ENCODE measurements around the gene ZNF423.

ZNF423 gene

DNA sequence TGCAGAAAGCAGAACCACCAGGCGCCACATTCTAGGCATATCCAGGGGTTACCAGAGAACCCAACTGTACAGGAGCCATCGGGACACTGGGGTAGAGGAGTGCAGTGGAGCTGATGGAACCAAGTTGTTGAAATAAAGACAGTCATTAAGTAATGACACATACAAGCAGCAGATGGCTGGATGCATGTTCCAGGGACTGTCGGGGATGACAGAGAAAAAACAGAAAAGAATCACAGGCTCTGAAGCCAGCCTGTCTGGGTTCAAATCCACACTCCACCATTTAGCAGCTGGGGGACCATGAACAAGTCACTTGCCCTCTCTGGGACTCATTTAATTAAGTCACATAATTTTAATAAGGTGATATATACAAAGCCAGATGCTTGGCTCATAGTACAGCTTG, 117.1 kb downstream of the ZNF423 start:
- Histone ChIP-seq H3K4me1 (ENCODE audit: insufficient read depth, low read length) (no peaks in the 10 kb centered on the region), H3K79me2 (ENCODE audit: insufficient read depth, low read length) (no peaks in the 10 kb centered on the region), H3K27ac (ENCODE audit: low read length) (no peak overlapping the region), H3K27me3 (ENCODE audit: insufficient read depth, low read length, poor library complexity) (no peaks in the 10 kb centered on the region), H3K9me3 (ENCODE audit: insufficient read depth, low read length, severe bottlenecking) (no peaks in the 10 kb centered on the region), H2AFZ (ENCODE audit: low read depth, low read length) (no peak overlapping the region), H4K20me1 (ENCODE audit: insufficient read depth, low read length) (no peaks in the 10 kb centered on the region; the same call in 1 of the 2 replicates), H3K4me2 (ENCODE audit: insufficient read depth, low read length) (no peak overlapping the region), H3K9ac (ENCODE audit: low read depth, low read length) (no peak overlapping the region), H3K4me3 (ENCODE audit: low read depth in 1 of 2, low read length in 2 of 2) (no peak overlapping the region), H3K36me3 (ENCODE audit: insufficient read depth, low read length) (no peaks in the 10 kb centered on the region)
- ATAC-seq (ENCODE audit: insufficient read depth, low read depth) (no peak), DNase-seq (no peak)
- TF ChIP-seq EZH2 (IDR thresholded peaks at IDR 0.05; ENCODE audit: borderline replicate concordance, low read depth, low read length, severe bottlenecking) = no peak

DNA sequence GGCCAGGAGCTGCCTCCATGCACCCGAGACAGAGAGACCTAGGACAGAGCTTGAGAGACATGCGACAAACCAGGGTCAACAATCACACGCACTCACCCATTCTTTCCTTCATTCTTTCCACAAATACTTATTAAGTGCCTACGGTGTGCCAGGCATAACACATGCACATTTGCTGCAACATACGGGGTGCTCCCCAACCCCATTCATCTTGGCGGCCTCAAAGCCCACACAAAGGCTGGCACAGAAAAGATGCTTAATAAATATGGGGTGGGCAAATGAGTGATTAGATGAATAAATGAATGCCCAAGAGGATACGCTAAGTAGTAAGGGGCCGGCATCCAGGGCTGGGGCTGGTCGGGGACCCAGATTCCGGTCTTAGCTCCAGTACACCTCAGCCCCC, 117.9 kb downstream of the ZNF423 start:
- Histone ChIP-seq H4K20me1 (ENCODE audit: insufficient read depth, low read length) (no peaks in the 10 kb centered on the region; the same call in 1 of the 2 replicates), H3K4me2 (ENCODE audit: insufficient read depth, low read length) (no peak overlapping the region), H3K27ac (ENCODE audit: low read length) (no peak overlapping the region), H2AFZ (ENCODE audit: low read depth, low read length) (no peak overlapping the region), H3K36me3 (ENCODE audit: insufficient read depth, low read length) (no peaks in the 10 kb centered on the region), H3K79me2 (ENCODE audit: insufficient read depth, low read length) (no peaks in the 10 kb centered on the region), H3K4me1 (ENCODE audit: insufficient read depth, low read length) (no peaks in the 10 kb centered on the region), H3K9ac (ENCODE audit: low read depth, low read length) (no peak overlapping the region), H3K9me3 (ENCODE audit: insufficient read depth, low read length, severe bottlenecking) (no peaks in the 10 kb centered on the region), H3K27me3 (ENCODE audit: insufficient read depth, low read length, poor library complexity) (no peaks in the 10 kb centered on the region), H3K4me3 (ENCODE audit: low read depth in 1 of 2, low read length in 2 of 2) (no peak overlapping the region)
- DNase-seq (no peak), ATAC-seq (ENCODE audit: insufficient read depth, low read depth) (no peak)
- TF ChIP-seq, protein P1, sequence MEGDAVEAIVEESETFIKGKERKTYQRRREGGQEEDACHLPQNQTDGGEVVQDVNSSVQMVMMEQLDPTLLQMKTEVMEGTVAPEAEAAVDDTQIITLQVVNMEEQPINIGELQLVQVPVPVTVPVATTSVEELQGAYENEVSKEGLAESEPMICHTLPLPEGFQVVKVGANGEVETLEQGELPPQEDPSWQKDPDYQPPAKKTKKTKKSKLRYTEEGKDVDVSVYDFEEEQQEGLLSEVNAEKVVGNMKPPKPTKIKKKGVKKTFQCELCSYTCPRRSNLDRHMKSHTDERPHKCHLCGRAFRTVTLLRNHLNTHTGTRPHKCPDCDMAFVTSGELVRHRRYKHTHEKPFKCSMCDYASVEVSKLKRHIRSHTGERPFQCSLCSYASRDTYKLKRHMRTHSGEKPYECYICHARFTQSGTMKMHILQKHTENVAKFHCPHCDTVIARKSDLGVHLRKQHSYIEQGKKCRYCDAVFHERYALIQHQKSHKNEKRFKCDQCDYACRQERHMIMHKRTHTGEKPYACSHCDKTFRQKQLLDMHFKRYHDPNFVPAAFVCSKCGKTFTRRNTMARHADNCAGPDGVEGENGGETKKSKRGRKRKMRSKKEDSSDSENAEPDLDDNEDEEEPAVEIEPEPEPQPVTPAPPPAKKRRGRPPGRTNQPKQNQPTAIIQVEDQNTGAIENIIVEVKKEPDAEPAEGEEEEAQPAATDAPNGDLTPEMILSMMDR (IDR thresholded peaks at IDR 0.05; ENCODE audit: borderline replicate concordance, extremely low read depth, low read length, poor library complexity, severe bottlenecking) = no peak
- no peak for TF ChIP-seq EZH2 (IDR thresholded peaks at IDR 0.05; ENCODE audit: borderline replicate concordance, low read depth, low read length, severe bottlenecking)

DNA sequence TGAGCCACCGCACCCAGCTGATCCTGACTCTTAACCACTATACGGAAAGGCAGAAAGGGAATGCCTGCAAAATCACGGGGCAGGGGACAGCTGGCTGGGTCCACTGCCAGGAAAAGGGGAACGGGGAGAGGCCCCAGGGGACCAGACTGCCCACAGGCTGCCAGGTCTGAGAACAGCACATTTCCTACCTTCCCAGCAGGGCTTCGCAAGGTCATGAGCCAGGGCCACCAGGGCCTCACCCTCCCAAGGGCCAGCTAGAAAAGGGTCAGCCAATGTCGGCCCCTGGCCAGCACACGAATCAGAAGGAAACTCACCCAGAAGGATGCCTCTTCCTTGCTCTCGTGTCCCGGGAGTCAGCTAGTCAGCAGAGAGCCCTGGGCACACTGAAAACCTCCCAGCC, 118.4 kb downstream of the ZNF423 start:
- no peak overlapping the region for H3K9ac ChIP-seq (ENCODE audit: low read depth, low read length)
- no peak overlapping the region for H3K27ac ChIP-seq (ENCODE audit: low read length)
- no peaks in the 10 kb centered on the region for H3K79me2 ChIP-seq (ENCODE audit: insufficient read depth, low read length)
- ATAC-seq (ENCODE audit: insufficient read depth, low read depth) (no peak), DNase-seq (no peak)
- no peaks in the 10 kb centered on the region for H3K36me3 ChIP-seq (ENCODE audit: insufficient read depth, low read length)
- no peaks in the 10 kb centered on the region for H3K4me1 ChIP-seq (ENCODE audit: insufficient read depth, low read length)
- no peak overlapping the region for H3K4me2 ChIP-seq (ENCODE audit: insufficient read depth, low read length)
- no peaks in the 10 kb centered on the region for H3K27me3 ChIP-seq (ENCODE audit: insufficient read depth, low read length, poor library complexity)
- H3K9me3 ChIP-seq (ENCODE audit: insufficient read depth, low read length, severe bottlenecking) = no peaks in the 10 kb centered on the region
- no peak overlapping the region for H3K4me3 ChIP-seq (ENCODE audit: low read depth in 1 of 2, low read length in 2 of 2)
- H2AFZ ChIP-seq (ENCODE audit: low read depth, low read length) = no peak overlapping the region
- no peaks in the 10 kb centered on the region; the same call in 1 of the 2 replicates for H4K20me1 ChIP-seq (ENCODE audit: insufficient read depth, low read length)
- no peak for TF ChIP-seq EZH2 (IDR thresholded peaks at IDR 0.05; ENCODE audit: borderline replicate concordance, low read depth, low read length, severe bottlenecking)
- TF ChIP-seq, protein P1 (IDR thresholded peaks at IDR 0.05; ENCODE audit: borderline replicate concordance, extremely low read depth, low read length, poor library complexity, severe bottlenecking) = no peak

DNA sequence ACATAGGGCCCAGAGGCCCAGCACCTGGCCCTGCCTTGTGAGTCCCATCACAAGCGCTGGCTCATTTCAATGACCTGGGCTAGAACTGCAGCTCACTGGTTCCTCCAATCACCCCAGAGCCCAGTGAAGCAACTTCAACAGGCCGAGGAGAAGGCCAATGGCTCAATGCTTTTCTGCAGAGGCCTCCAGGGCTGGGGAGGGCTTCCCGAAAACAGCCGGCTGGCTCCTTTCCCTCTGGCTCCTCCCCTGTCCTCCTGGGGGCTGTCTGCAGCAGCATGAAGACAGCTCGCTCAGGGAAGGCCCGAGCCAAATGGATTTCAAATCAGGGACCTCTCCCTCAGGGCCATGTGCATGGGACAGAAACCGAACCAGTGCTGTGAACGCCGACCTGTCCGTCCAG, 121.6 kb downstream of the ZNF423 start:
- ATAC-seq (ENCODE audit: insufficient read depth, low read depth) = no peak

More for the DNA sequence above, 121.6 kb downstream of the ZNF423 start:
- H3K9me3 ChIP-seq (ENCODE audit: insufficient read depth, low read length, severe bottlenecking) = no peaks in the 10 kb centered on the region
- no peak overlapping the region for H3K4me3 ChIP-seq (ENCODE audit: low read depth in 1 of 2, low read length in 2 of 2)
- no peak overlapping the region for H3K27ac ChIP-seq (ENCODE audit: low read length)
- no peaks in the 10 kb centered on the region for H3K27me3 ChIP-seq (ENCODE audit: insufficient read depth, low read length, poor library complexity)
- no peak for DNase-seq
- H3K36me3 ChIP-seq (ENCODE audit: insufficient read depth, low read length) = no peaks in the 10 kb centered on the region
- TF ChIP-seq, protein P1 (IDR thresholded peaks at IDR 0.05; ENCODE audit: borderline replicate concordance, extremely low read depth, low read length, poor library complexity, severe bottlenecking) = no peak
- no peaks in the 10 kb centered on the region for H3K4me1 ChIP-seq (ENCODE audit: insufficient read depth, low read length)
- H3K4me2 ChIP-seq (ENCODE audit: insufficient read depth, low read length) = no peak overlapping the region
- no peak overlapping the region for H2AFZ ChIP-seq (ENCODE audit: low read depth, low read length)
- no peak overlapping the region for H3K9ac ChIP-seq (ENCODE audit: low read depth, low read length)
- H4K20me1 ChIP-seq (ENCODE audit: insufficient read depth, low read length) = no peaks in the 10 kb centered on the region; the same call in 1 of the 2 replicates
- no peaks in the 10 kb centered on the region for H3K79me2 ChIP-seq (ENCODE audit: insufficient read depth, low read length)
